ENCODE results near the gene KIF12. TPM values are rescaled to one million over a fixed set of nuclear protein-coding genes. Genes with fewer than 3 reads are reported as not detected.
"Not testable (repeated sequence)": the region's sequence is repeated elsewhere in the genome, so short reads cannot be mapped to it uniquely, and the experiment has no call there.

The KIF12 gene
- total RNA-seq, 1 experiment from 2014 or later, result 0.13 TPM

- peak in 1 of 2 experiments; percentile 16 for DNase-seq (ENCODE audit: low read depth in 1 of 2, low spot score in 2 of 2)
- H3K4me1 ChIP-seq (replicated peaks), result no peaks in the 10 kb centered on the region
- peaks cover 33% of the 10 kb centered on the region for H3K36me3 ChIP-seq
- no peaks in the 10 kb centered on the region for H3K9me3 ChIP-seq (replicated peaks)
- H3K27me3 ChIP-seq (replicated peaks), result no peaks in the 10 kb centered on the region
- no peak overlapping the region for H3K27ac ChIP-seq
- no peak overlapping the region for H3K4me3 ChIP-seq
These were observed 47.4 kb downstream of the KIF12 start for GRCh38 chr9:114051706-114052105.

GRCh38 chr9:114051281-114051680 lies 47.8 kb downstream of the KIF12 start:
- no peaks in the 10 kb centered on the region for H3K9me3 ChIP-seq (replicated peaks)
- peak in 1 of 2 experiments; percentile 22 for DNase-seq (ENCODE audit: low read depth in 1 of 2, low spot score in 2 of 2)
- peaks cover 33% of the 10 kb centered on the region for H3K36me3 ChIP-seq
- H3K27me3 ChIP-seq (replicated peaks), result no peaks in the 10 kb centered on the region
- H3K4me3 ChIP-seq, result no peak overlapping the region
- no peak overlapping the region for H3K27ac ChIP-seq
- H3K4me1 ChIP-seq (replicated peaks), result no peaks in the 10 kb centered on the region

GRCh38 chr9:114050646-114051045 lies 48.4 kb downstream of the KIF12 start:
- Histone ChIP-seq H3K27ac (no peak overlapping the region), H3K4me3 (no peak overlapping the region), H3K27me3 (replicated peaks) (no peaks in the 10 kb centered on the region), H3K4me1 (replicated peaks) (no peaks in the 10 kb centered on the region), H3K9me3 (replicated peaks) (no peaks in the 10 kb centered on the region), H3K36me3 (peaks cover 33% of the 10 kb centered on the region)
- DNase-seq (ENCODE audit: low read depth in 1 of 2, low spot score in 2 of 2), result peak in 1 of 2 experiments; percentile 12

- H3K4me1 ChIP-seq (replicated peaks), result no peaks in the 10 kb centered on the region
- H3K9me3 ChIP-seq (replicated peaks), result no peaks in the 10 kb centered on the region
- no peak overlapping the region for H3K4me3 ChIP-seq
- peaks cover 34% of the 10 kb centered on the region for H3K36me3 ChIP-seq
- H3K27ac ChIP-seq, result no peak overlapping the region
- peak in 1 of 2 experiments; percentile 10 for DNase-seq (ENCODE audit: low read depth in 1 of 2, low spot score in 2 of 2)
- no peaks in the 10 kb centered on the region for H3K27me3 ChIP-seq (replicated peaks)
These were observed 48.9 kb downstream of the KIF12 start for GRCh38 chr9:114050226-114050568.

GRCh38 chr9:114049441-114050225 lies 49.5 kb downstream of the KIF12 start:
- no peaks in the 10 kb centered on the region for H3K9me3 ChIP-seq (replicated peaks)
- H3K4me3 ChIP-seq, result no peak overlapping the region
- no peaks in the 10 kb centered on the region for H3K27me3 ChIP-seq (replicated peaks)
- H3K4me1 ChIP-seq (replicated peaks), result no peaks in the 10 kb centered on the region
- DNase-seq (ENCODE audit: low read depth in 1 of 2, low spot score in 2 of 2), result peak in 1 of 2 experiments; percentile 28
- H3K27ac ChIP-seq, result no peak overlapping the region
- H3K36me3 ChIP-seq, result peaks cover 36% of the 10 kb centered on the region

GRCh38 chr9:114048533-114049415 lies 50.3 kb downstream of the KIF12 start:
- H3K36me3 ChIP-seq, result peaks cover 36% of the 10 kb centered on the region
- no peaks in the 10 kb centered on the region for H3K4me1 ChIP-seq (replicated peaks)
- H3K27ac ChIP-seq, result no peak overlapping the region
- no peak overlapping the region for H3K4me3 ChIP-seq
- DNase-seq (ENCODE audit: low read depth in 1 of 2, low spot score in 2 of 2), result peak in 1 of 2 experiments; percentile 30
- H3K27me3 ChIP-seq (replicated peaks), result no peaks in the 10 kb centered on the region
- H3K9me3 ChIP-seq (replicated peaks), result no peaks in the 10 kb centered on the region

- no peaks in the 10 kb centered on the region for H3K9me3 ChIP-seq (replicated peaks)
- no peaks in the 10 kb centered on the region for H3K4me1 ChIP-seq (replicated peaks)
- peak in 1 of 2 experiments; percentile 38 for DNase-seq (ENCODE audit: low read depth in 1 of 2, low spot score in 2 of 2)
- H3K27me3 ChIP-seq (replicated peaks), result no peaks in the 10 kb centered on the region
- H3K4me3 ChIP-seq, result no peak overlapping the region
- H3K36me3 ChIP-seq, result peaks cover 36% of the 10 kb centered on the region
- no peak overlapping the region for H3K27ac ChIP-seq
These were observed 51.4 kb downstream of the KIF12 start for GRCh38 chr9:114047717-114048116.

GRCh38 chr9:114046875-114047274 lies 52.2 kb downstream of the KIF12 start:
- Histone ChIP-seq H3K36me3 (peaks cover 36% of the 10 kb centered on the region), H3K4me1 (replicated peaks) (no peaks in the 10 kb centered on the region), H3K9me3 (replicated peaks) (no peaks in the 10 kb centered on the region), H3K27me3 (replicated peaks) (no peaks in the 10 kb centered on the region), H3K27ac (no peak overlapping the region), H3K4me3 (no peak overlapping the region)
- DNase-seq (ENCODE audit: low read depth in 1 of 2, low spot score in 2 of 2), result no peak

- peaks cover 36% of the 10 kb centered on the region for H3K36me3 ChIP-seq
- H3K27ac ChIP-seq, result no peak overlapping the region
- no peaks in the 10 kb centered on the region for H3K27me3 ChIP-seq (replicated peaks)
- H3K9me3 ChIP-seq (replicated peaks), result no peaks in the 10 kb centered on the region
- H3K4me3 ChIP-seq, result no peak overlapping the region
- H3K4me1 ChIP-seq (replicated peaks), result no peaks in the 10 kb centered on the region
- no peak for DNase-seq (ENCODE audit: low read depth in 1 of 2, low spot score in 2 of 2)
These were observed 52.8 kb downstream of the KIF12 start for GRCh38 chr9:114046237-114046755.

GRCh38 chr9:114043660-114044059 lies 55.4 kb downstream of the KIF12 start:
- not testable (repeated sequence) for H3K4me3 ChIP-seq; DNase-seq (ENCODE audit: low read depth in 1 of 2, low spot score in 2 of 2); H3K4me1 ChIP-seq (replicated peaks); H3K9me3 ChIP-seq (replicated peaks); H3K27me3 ChIP-seq (replicated peaks); H3K27ac ChIP-seq
- H3K36me3 ChIP-seq, result peaks cover 20% of the 10 kb centered on the region

Other genes starting within 250 kb of the KIF12 start
- gene ZNF618, start 223.0 kb downstream of the KIF12 start, total RNA-seq (2014; rRNA removed; shearing (Covaris generic)), result 1.1 and 4.7 TPM in 2 replicates
- 0.37 and 0.53 TPM in 2 replicates for gene AMBP, start 21.0 kb downstream of the KIF12 start, total RNA-seq (2014; rRNA removed; shearing (Covaris generic))
- gene COL27A1, start 56.2 kb upstream of the KIF12 start, total RNA-seq (2014; rRNA removed; shearing (Covaris generic)), result 4.2 and 4.7 TPM in 2 replicates
- gene ORM1, start 223.8 kb upstream of the KIF12 start, total RNA-seq (2014; rRNA removed; shearing (Covaris generic)), result not detected in 2 replicates
- gene ORM2, start 230.6 kb upstream of the KIF12 start, total RNA-seq (2014; rRNA removed; shearing (Covaris generic)), result not detected in 2 replicates